HepG2 (cell line): Measurements from ENCODE around the gene GNG7. TPM values are rescaled to one million over a fixed set of nuclear protein-coding genes. Genes with fewer than 3 reads are reported as not detected.

Experiments used
- ELF1 ChIP-seq: sonication (generic); formaldehyde crosslinking; IDR thresholded peaks from 2 replicates; pipeline ENCODE4 v1.4.0; 2020; ENCODE audit warnings: missing genetic modification reagents
- FIP1L1 ChIP-seq: fragments of 200-400 bp; formaldehyde crosslinking; IDR thresholded peaks from 2 replicates; pipeline ENCODE4 v1.6.1; 2018; ENCODE audit warnings: low read depth, mild to moderate bottlenecking, low read length, moderate library complexity, borderline replicate concordance; ENCODE audit not compliant: insufficient read depth
- GATA4 ChIP-seq: sonication (generic); IDR thresholded peaks from 2 replicates; pipeline ENCODE4 v1.6.1; 2016; ENCODE audit warnings: antibody characterized with exemption, low read depth, borderline replicate concordance
- HMG20A ChIP-seq: IDR thresholded peaks from 2 replicates; pipeline ENCODE4 v1.6.1; 2016; ENCODE audit warnings: borderline replicate concordance
- MAFF ChIP-seq: IDR thresholded peaks from 2 replicates; pipeline ENCODE4 v1.6.1; 2011; ENCODE audit warnings: low read depth, low read length, improper control_type of control experiment
- RELA ChIP-seq: sonication (generic); formaldehyde crosslinking; IDR thresholded peaks from 2 replicates; pipeline ENCODE4 v1.4.0; 2020; ENCODE audit warnings: missing genetic modification reagents
- SNAPC2 ChIP-seq: sonication (generic); formaldehyde crosslinking; IDR thresholded peaks from 2 replicates; pipeline ENCODE4 v1.8.1; 2022; ENCODE audit warnings: mild to moderate bottlenecking, missing genetic modification reagents
- ZBTB3 ChIP-seq: sonication (generic); formaldehyde crosslinking; IDR thresholded peaks from 2 replicates; pipeline ENCODE4 v1.4.0; 2020; ENCODE audit warnings: low read depth, mild to moderate bottlenecking, moderate library complexity, missing genetic modification reagents, borderline replicate concordance
- ZNF292 ChIP-seq: sonication (generic); formaldehyde crosslinking; IDR thresholded peaks from 2 replicates; pipeline ENCODE4 v1.8.1; 2022; ENCODE audit warnings: mild to moderate bottlenecking, low read depth, missing genetic modification reagents, borderline replicate concordance
- ZNF546 ChIP-seq: sonication (generic); formaldehyde crosslinking; conservative IDR thresholded peaks from 2 replicates; pipeline ENCODE4 v1.8.1; 2023; ENCODE audit warnings: mild to moderate bottlenecking, missing genetic modification reagents
- ZSCAN20 ChIP-seq: sonication (generic); formaldehyde crosslinking; IDR thresholded peaks from 2 replicates; pipeline ENCODE4 v1.4.0; 2020; ENCODE audit warnings: missing genetic modification reagents, mild to moderate bottlenecking, borderline replicate concordance
- polyA plus RNA-seq, 8 experiments: library from polyadenylated mRNA; depleted of rRNA in 3 of 8; stranded (reverse) in 7 of 8; unstranded in 1 of 8; fragments of >200 nt; fragmentation: Illumina TruSeq in 4 of 8; extraction: Trizol in 4 of 8; gene quantifications; 2 replicates each; pipeline versions ENCODE4 v1.2.1 to v1.2.3, GENCODE V29; 2011 to 2016; ENCODE audit warnings: low read depth in 4 of 8, missing spikeins in 1 of 8, mixed read lengths in 1 of 8; ENCODE audit not compliant: insufficient read depth in 1 of 8
- total RNA-seq, 5 experiments: library from RNA; depleted of rRNA; stranded (reverse); fragments of >200 nt; fragmentation: Illumina TruSeq; extraction: Trizol; gene quantifications; 2 replicates each; pipeline ENCODE4 v1.2.3, GENCODE V29; 2016; ENCODE audit warnings: low read depth in 1 of 5
- TF ChIP-seq, protein P1 (sequence below): IDR thresholded peaks from 2 replicates; pipeline ENCODE4 v1.6.1; 2016; ENCODE audit warnings: missing compliant biosample characterization, missing genetic modification reagents, borderline replicate concordance
- TF ChIP-seq, protein P2 (sequence below): sonication (generic); formaldehyde crosslinking; IDR thresholded peaks from 2 replicates; pipeline ENCODE4 v1.9.0; 2022; ENCODE audit warnings: missing genetic modification reagents, mild to moderate bottlenecking, borderline replicate concordance
- TF ChIP-seq, protein P3 (sequence below): sonication (generic); formaldehyde crosslinking; IDR thresholded peaks from 2 replicates; pipeline ENCODE4 v1.4.0; 2020; ENCODE audit warnings: missing genetic modification reagents
- TF ChIP-seq, protein P4 (sequence below), 2 experiments: sonication (generic) in 1 of 2; formaldehyde crosslinking in 1 of 2; IDR thresholded peaks; 2 replicates each; pipeline versions ENCODE4 v1.4.0 to v1.6.1; 2018 to 2020; ENCODE audit warnings: missing genetic modification reagents in 2 of 2, borderline replicate concordance in 1 of 2, low read depth in 1 of 2, mild to moderate bottlenecking in 1 of 2, missing biosample characterization in 1 of 2
- TF ChIP-seq, protein P5 (sequence below): sonication (generic); formaldehyde crosslinking; IDR thresholded peaks from 2 replicates; pipeline ENCODE4 v1.5.0; 2020; ENCODE audit warnings: missing genetic modification reagents

Gene GNG7
- total and polyA plus RNA-seq, 2 of the 13 experiments (the other 11 are each of a cell fraction or from before 2014, with no cell fraction given), result 1.4 to 3.3 TPM

DNA sequence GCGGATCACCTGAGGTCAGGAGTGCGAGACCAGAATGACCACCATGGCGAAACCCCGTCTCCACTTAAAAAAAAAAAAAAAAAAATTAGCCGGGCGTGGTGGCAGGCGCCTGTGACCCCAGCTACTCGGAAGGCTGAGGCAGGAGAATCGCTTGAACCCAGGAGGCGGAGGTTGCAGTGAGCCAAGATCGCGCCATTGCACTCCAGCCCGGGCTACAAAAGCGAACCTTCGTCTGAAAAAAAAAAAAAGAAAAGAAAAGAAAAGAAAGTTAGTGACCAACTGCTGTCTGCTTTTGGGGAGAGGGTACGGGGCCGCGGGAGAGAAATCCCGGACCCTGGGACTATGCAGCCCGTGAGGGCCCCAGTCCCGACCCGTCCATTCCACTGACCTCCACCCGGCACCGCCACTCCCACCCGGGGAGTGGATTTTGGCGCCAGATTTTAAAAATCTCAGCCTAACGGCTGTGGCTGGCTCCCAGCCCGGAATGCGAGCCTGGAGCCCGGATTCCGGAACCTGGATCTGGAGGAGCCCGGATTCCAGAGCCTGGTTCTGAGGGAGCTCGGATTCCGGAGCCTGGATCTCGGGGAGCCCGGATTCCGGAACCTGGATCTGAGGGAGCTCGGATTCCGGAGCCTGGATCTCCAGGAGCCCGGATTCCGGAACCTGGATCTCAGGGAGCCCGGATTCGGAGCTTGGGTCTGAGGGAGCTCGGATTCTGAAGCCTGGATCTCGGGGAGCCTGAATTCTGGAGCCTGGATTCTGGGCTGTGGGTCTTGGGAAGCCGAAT, 239.7 kb downstream of the GNG7 start (continued):
- TF ChIP-seq, protein P1, sequence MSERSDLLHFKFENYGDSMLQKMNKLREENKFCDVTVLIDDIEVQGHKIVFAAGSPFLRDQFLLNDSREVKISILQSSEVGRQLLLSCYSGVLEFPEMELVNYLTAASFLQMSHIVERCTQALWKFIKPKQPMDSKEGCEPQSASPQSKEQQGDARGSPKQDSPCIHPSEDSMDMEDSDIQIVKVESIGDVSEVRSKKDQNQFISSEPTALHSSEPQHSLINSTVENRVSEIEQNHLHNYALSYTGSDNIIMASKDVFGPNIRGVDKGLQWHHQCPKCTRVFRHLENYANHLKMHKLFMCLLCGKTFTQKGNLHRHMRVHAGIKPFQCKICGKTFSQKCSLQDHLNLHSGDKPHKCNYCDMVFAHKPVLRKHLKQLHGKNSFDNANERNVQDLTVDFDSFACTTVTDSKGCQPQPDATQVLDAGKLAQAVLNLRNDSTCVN (CRISPR knock-in tag), result peak; percentile 100
- TF ChIP-seq GATA4, result no peak
- peak; percentile 81 for TF ChIP-seq ELF1
- TF ChIP-seq SNAPC2 (CRISPR knock-in tag), result 0 out of 2 replicates have a peak, but pooled peaks have one; percentile 70
- TF ChIP-seq ZSCAN20 (CRISPR knock-in tag), result peak; percentile 82
- TF ChIP-seq, protein P2, sequence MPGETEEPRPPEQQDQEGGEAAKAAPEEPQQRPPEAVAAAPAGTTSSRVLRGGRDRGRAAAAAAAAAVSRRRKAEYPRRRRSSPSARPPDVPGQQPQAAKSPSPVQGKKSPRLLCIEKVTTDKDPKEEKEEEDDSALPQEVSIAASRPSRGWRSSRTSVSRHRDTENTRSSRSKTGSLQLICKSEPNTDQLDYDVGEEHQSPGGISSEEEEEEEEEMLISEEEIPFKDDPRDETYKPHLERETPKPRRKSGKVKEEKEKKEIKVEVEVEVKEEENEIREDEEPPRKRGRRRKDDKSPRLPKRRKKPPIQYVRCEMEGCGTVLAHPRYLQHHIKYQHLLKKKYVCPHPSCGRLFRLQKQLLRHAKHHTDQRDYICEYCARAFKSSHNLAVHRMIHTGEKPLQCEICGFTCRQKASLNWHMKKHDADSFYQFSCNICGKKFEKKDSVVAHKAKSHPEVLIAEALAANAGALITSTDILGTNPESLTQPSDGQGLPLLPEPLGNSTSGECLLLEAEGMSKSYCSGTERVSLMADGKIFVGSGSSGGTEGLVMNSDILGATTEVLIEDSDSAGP (CRISPR knock-in tag), result peak; percentile 88
- TF ChIP-seq HMG20A (CRISPR knock-in tag), result peak; percentile 51; the same call in 1 of the 2 replicates
- TF ChIP-seq, protein P3, sequence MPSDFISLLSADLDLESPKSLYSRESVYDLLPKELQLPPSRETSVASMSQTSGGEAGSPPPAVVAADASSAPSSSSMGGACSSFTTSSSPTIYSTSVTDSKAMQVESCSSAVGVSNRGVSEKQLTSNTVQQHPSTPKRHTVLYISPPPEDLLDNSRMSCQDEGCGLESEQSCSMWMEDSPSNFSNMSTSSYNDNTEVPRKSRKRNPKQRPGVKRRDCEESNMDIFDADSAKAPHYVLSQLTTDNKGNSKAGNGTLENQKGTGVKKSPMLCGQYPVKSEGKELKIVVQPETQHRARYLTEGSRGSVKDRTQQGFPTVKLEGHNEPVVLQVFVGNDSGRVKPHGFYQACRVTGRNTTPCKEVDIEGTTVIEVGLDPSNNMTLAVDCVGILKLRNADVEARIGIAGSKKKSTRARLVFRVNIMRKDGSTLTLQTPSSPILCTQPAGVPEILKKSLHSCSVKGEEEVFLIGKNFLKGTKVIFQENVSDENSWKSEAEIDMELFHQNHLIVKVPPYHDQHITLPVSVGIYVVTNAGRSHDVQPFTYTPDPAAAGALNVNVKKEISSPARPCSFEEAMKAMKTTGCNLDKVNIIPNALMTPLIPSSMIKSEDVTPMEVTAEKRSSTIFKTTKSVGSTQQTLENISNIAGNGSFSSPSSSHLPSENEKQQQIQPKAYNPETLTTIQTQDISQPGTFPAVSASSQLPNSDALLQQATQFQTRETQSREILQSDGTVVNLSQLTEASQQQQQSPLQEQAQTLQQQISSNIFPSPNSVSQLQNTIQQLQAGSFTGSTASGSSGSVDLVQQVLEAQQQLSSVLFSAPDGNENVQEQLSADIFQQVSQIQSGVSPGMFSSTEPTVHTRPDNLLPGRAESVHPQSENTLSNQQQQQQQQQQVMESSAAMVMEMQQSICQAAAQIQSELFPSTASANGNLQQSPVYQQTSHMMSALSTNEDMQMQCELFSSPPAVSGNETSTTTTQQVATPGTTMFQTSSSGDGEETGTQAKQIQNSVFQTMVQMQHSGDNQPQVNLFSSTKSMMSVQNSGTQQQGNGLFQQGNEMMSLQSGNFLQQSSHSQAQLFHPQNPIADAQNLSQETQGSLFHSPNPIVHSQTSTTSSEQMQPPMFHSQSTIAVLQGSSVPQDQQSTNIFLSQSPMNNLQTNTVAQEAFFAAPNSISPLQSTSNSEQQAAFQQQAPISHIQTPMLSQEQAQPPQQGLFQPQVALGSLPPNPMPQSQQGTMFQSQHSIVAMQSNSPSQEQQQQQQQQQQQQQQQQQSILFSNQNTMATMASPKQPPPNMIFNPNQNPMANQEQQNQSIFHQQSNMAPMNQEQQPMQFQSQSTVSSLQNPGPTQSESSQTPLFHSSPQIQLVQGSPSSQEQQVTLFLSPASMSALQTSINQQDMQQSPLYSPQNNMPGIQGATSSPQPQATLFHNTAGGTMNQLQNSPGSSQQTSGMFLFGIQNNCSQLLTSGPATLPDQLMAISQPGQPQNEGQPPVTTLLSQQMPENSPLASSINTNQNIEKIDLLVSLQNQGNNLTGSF (CRISPR knock-in tag), result peak; percentile 56; the same call in 1 of the 2 replicates
- TF ChIP-seq RELA, result no peak
- TF ChIP-seq FIP1L1, result peak; percentile 97; the same call in 1 of the 2 replicates
- TF ChIP-seq, protein P4, sequence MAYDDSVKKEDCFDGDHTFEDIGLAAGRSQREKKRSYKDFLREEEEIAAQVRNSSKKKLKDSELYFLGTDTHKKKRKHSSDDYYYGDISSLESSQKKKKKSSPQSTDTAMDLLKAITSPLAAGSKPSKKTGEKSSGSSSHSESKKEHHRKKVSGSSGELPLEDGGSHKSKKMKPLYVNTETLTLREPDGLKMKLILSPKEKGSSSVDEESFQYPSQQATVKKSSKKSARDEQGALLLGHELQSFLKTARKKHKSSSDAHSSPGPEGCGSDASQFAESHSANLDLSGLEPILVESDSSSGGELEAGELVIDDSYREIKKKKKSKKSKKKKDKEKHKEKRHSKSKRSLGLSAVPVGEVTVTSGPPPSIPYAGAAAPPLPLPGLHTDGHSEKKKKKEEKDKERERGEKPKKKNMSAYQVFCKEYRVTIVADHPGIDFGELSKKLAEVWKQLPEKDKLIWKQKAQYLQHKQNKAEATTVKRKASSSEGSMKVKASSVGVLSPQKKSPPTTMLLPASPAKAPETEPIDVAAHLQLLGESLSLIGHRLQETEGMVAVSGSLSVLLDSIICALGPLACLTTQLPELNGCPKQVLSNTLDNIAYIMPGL (CRISPR knock-in tag; IDR thresholded peaks at IDR 0.05; ENCODE audit: borderline replicate concordance in 1 of 2, low read depth in 1 of 2), result peak; percentile 30 to 62; a peak in 3 of 4 replicates
- TF ChIP-seq ZNF546, result no peak
- TF ChIP-seq MAFF, result 0 out of 2 replicates have a peak, but pooled peaks have one; percentile 22
- TF ChIP-seq ZBTB3 (CRISPR knock-in tag), result peak; percentile 83; the same call in 1 of the 2 replicates
- no peak; the same call in 1 of the 2 replicates for TF ChIP-seq ZNF292 (CRISPR knock-in tag)
- TF ChIP-seq, protein P5, sequence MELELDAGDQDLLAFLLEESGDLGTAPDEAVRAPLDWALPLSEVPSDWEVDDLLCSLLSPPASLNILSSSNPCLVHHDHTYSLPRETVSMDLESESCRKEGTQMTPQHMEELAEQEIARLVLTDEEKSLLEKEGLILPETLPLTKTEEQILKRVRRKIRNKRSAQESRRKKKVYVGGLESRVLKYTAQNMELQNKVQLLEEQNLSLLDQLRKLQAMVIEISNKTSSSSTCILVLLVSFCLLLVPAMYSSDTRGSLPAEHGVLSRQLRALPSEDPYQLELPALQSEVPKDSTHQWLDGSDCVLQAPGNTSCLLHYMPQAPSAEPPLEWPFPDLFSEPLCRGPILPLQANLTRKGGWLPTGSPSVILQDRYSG (CRISPR knock-in tag), result 0 out of 2 replicates have a peak, but pooled peaks have one; percentile 68
